Lower leg skin (tissue), 3 donors: ENCODE data around the gene TSPAN32.

Experiments
- POLR2A ChIP-seq, 2 donors: fragments of 450-650 bp; IDR thresholded peaks; one replicate each; pipeline ENCODE4 v1.6.1; 2016 to 2017; ENCODE audit warnings: antibody characterized with exemption in 2 of 2, mild to moderate bottlenecking in 1 of 2, moderate library complexity in 1 of 2
- TF ChIP-seq, protein P1 (sequence below), 3 donors: fragments of 450-650 bp; IDR thresholded peaks; one replicate each; pipeline ENCODE4 v1.5.1; 2016; ENCODE audit warnings: antibody characterized with exemption in 3 of 3, mild to moderate bottlenecking in 3 of 3, moderate library complexity in 2 of 3

DNA sequence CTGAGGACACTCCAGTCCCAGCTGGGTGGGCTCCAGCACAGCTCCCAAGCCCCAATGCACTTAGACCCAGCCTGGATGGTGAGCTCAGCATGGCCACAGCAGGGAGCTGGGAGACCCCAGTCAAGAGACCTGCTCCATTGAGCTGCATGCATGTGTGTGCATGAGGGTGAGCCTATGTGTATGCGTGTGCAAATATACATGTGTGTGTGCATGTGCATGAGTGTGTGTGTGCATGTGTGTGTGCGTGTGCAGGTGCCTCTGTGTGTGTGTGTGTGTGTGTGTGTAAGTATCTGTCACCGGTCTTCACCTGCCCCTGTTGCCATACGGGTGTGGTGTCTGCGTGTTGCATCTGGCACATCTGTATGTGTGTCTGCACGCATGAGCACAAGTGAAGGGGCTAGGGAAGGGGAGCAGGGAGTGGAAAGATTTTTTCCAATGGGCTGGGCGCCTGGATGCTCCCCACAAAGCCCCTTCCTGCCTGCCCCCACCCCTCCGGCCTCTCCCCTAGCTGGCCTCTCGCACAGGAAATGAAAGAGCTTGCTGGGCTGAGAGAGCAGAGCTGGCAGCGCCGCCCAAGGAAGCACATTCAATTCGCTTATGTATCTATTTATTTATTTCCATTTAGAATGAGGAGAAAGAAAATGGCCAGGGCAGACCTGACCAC, 4.1 kb downstream of the TSPAN32 start:
- TF ChIP-seq, protein P1, sequence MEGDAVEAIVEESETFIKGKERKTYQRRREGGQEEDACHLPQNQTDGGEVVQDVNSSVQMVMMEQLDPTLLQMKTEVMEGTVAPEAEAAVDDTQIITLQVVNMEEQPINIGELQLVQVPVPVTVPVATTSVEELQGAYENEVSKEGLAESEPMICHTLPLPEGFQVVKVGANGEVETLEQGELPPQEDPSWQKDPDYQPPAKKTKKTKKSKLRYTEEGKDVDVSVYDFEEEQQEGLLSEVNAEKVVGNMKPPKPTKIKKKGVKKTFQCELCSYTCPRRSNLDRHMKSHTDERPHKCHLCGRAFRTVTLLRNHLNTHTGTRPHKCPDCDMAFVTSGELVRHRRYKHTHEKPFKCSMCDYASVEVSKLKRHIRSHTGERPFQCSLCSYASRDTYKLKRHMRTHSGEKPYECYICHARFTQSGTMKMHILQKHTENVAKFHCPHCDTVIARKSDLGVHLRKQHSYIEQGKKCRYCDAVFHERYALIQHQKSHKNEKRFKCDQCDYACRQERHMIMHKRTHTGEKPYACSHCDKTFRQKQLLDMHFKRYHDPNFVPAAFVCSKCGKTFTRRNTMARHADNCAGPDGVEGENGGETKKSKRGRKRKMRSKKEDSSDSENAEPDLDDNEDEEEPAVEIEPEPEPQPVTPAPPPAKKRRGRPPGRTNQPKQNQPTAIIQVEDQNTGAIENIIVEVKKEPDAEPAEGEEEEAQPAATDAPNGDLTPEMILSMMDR (IDR thresholded peaks at IDR 0.05): no peak
- TF ChIP-seq POLR2A (IDR thresholded peaks at IDR 0.05): no peak
